ENCODE data around the gene DCP2.

DCP2 gene

DNA sequence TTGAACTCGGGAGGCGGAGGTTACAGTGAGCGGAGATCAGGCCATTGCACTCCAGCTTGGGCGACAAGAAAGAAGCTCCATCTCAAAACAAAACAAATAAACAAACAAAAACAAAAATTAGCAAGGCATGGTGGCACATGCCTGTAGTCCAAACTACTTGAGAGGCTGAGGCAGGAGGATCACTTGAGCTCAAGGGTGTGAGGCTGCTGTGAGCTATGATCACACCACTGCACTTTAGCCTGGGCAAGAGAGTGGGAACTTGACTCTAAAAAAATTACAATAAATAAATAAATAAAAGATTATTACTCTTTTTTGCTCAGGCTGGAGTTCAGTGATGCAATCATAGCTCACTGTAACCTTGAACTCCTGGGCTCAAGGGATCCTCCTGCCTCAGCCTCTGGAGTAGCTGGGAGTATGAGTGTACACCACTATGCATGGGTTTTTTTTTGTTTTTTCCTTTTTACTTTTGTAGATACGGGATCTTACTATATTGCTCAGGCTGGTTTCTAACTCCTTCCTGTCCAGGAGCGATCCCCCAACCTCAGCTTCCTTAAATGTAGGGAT lies 9.0 kb upstream of the DCP2 start:
- DNase-seq = no peak

DNA sequence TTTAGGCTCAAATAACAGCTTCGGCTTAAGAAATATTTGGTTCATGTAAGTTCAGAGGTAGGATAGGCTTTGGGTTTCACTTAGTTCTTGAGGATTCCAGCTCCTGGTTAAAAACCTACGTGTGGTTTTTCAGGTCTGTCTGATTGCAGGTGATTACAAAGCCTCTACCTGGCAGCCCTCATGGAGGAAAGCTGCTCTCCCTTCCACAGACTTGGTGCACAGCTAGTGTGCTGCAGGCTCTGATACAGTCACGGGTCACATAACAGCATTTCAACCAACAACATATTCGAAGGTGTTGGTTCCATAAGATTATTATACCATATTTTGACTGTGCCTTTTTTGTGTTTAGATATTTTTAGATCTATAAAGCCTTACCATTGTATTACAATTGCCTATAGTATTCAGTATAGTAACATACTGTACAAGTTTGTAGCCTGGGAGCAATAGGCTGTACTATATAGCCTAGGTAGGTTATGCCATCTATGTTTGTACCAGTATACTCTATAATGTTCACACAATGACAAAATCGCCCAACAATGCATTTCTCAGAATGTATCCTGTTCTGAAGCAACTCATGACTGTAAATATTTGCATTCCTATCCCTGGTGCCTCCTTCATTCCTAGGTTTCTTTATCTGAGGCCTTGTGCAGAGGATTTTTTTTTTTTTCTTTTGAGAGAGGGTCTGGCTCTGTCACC lies 8.0 kb upstream of the DCP2 start:
- no peak for DNase-seq

DNA sequence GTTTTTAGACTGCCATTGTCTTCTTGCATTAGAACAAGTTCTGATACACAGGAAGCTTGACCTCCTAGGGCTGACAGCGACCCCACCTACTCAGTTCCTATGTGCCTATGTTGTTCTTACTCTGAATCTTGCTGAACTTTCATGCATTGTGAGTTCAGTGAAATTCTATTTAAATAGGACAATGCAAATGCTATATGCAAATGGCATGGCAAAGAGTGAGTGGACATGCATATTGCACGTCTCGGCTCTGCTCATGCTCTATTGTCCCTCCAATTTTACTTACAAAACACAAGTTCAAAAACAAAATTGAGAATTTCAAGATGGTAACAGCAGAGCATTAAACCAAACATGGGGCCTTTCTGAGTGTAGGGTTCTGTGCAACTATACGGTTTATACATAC lies 5.3 kb upstream of the DCP2 start:
- DNase-seq = no peak

DNA sequence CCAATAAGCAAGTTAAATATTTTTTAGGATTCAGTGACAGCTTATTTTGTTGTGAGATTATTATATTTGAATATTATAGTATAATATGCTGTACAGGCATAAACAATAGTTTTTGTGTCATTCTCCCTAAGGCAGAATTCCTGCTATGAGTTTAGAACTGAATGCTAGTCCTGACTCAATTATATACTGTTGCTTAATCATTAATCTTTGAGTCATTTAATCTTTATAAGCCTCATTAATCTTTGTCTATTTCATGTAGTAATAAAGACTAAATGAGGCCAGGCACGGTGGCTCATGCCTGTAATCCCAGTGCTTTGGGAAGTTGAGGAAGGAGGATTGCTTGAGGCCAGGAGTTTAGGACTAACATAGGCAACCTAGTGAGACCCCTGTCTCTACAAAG lies 3.6 kb upstream of the DCP2 start:
- DNase-seq = no peak

DNA sequence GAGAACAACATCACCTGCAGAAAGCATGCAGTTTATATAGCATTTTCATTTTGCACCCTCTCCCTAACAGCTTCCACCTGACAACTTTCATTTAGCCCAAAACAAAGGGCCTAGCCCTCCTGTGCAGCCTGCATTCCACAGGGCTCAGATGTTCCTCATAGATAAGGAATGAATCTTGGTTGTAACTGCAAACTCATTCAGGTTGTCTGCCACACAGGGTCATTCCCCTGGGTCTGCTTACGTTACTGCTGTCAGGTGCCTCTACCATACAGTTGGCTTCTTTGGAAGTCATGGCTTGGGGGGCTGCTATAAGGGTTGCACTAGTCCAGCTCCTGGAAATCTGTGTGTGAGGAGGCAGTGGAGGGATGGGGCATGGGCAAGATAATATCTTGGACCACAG lies 2.7 kb upstream of the DCP2 start:
- no peak for DNase-seq

DNA sequence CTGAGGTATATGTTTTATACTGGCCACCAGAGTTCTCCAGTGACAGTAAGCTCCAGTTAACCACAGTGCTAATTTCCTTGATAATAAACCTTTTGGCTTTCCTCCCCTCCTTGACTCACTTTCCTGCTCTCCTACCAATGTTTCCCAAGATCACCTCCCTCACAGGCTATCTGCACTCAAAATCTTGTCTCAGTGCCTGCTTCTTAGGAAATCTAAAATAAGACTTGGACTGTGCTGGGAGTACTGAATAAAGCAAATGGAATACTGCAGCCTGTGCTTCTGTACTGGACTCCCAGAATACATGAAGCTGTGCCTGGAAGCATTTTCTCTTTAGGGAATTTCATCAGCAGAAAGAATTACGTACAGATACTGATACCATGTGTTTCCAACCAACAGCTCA lies 1.7 kb upstream of the DCP2 start:
- DNase-seq = no peak

DNA sequence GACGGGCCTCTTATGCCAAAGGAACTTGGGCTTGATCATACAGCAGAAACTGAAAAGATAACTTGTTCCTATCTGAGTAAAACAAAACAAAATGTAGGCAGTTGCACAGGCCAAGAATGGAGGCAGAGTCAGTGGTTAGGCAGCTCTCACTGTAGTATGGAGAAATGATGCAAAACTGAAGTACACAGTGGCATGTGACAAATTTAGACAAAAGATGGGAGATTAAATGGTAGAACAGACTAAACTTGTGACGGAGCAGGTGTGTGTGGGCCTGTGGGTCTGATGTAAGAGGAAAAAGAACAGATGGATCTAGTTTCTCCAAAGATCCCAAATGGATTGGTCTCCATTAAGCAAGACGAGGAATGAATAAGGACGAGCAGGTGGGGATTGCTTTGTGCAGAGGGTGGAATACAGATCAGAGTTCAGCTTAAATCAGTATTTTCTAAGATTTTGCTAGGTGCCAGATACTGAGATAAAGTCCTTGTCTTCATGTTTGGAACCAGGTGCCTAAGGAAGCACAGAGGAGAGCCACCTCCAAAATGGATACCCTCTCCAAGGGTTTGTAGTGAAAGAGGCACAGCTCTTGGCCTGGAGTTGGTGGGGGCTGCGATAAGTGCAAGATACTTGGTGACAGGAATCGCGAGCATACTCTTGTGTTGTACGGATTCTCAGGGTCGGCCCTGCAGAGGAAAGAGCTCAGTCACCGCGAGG lies 722 bp upstream of the DCP2 start:
- peak in 1 of 2 experiments; percentile 65 for DNase-seq

DNA sequence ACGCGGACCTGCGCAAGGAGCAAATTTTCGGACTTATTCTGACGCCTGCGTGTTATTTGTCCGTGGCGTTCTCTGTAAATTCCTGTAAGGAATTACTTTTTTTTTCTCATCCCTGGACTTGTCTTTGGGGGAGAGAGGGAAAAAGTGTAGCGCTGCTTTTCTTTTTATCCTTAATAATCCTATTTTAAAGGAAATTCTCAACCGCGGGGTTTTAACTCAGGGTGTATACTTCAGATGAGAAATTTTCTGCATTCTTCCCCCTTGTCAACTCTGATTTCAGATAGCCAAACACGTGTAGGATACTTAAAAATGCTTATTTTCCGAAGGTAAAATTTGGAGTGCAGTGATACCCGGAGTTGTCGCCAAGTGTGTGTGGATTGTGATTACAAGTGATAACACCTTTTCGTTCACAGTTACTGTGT lies 853 bp downstream of the DCP2 start:
- DNase-seq = no peak

DNA sequence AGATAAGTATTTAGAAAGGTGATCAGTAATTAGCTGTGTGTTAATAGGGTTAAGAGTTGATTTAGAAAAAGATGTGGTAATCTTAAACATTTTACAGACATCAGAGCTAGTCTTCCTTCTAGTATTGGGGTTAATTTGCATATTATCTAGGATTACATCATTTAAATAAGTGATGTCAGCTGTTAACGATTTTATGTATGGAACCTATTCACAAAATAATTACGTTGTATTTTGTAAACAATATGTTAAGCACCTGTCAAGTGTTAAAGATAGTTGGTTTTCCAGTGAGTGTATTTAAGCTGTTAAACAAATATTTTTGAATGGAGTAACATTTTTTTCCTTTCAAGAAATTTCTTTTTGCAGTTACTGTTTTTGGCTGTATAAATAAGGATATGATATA lies 2.2 kb downstream of the DCP2 start:
- DNase-seq = no peak

DNA sequence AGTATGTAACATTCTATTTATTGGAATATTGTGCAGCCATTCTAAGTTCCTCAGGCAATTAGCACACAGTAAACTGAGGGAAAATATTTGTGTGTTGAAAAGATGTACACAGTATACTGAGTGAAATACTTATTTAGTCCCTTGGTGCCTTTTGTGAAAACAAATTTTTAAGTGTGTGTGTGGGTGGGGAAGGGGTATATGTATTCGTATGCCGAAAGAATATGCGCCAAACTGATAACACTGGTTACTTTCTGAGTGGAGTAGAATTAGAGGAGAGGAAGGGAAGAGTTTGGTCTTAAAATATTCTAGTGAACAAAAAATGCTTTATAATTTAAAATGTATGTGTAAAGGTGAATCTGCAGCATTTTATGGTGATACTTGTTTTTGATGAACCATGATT lies 3.1 kb downstream of the DCP2 start:
- DNase-seq = no peak

DNA sequence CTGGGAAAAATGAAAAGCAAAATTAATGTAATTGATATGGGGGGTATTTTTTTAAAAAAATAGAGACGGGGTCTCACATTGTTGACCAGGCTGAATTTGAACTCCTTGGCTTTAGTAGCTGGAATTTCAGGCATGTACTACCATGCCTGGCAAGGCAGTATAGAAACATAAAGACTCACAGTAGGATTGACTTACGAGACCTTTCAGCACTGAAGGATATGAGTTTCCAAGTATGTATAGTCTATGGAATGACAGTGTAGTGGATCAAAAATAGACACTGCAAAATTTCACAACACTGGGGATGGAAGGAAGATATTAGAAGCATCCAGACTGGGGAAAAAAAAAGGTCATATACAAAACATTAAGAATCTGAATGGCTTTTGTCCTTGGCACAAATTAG lies 6.8 kb downstream of the DCP2 start:
- no peak for DNase-seq

DNA sequence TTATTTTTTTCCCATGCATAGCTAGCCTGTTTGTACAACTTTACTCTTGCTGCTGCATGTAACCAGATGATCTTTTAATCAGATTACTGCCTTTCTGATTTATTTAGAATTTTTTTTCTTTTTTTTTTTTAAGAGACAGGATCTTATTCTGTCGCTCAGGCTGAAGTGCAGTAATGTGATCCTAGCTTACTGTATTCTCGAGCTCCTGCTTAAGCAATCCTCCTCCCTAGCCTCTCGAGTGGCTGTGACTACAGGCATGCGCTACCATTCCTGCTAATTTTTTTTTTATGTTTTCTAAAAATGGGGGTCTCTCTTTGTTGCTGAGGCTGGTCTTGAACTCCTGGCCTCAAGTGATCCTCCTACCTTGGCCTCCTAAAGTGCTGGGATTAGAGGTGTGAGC lies 9.6 kb downstream of the DCP2 start:
- no peak for DNase-seq

DNA sequence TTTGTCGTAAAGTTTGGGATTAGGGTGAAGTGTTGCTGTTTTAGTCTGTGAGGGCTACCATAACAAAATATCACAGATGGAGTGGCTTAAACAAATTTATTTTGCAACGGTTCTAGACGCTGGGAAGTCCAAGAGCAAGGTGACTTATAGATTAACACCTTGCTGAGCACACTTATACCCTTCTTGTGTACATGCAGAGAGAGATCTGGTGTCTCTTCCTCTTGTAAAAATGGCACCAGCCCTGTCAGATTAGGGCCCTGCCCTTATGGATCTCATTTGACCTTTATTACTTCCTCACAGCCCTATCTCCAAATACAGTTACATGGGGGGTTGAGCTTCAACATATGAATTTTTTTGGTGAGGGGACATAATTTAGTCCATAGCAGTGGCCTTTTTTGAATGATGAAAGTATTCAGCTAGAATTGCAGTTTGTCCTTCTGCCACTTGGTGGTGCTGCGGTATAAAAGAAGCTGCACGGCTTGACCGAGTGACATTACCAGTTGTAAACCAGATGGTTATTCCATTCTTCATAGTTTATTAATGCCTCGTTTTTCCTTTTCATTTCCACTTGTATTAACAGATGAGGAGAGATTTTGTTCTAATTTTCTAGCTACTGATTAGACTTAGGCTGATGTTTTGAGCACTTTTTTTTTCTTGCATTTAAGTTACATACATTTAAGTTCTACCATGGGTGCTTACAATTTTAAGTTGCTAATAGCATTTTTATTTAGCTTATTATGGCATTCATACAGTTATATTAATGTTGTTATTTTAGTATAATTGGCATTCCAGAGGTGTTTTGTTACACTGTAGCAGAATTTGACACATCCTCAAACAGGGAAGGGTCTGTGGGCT lies 19.4 kb downstream of the DCP2 start:
- DNase-seq = peak; percentile 15 to 46

DNA sequence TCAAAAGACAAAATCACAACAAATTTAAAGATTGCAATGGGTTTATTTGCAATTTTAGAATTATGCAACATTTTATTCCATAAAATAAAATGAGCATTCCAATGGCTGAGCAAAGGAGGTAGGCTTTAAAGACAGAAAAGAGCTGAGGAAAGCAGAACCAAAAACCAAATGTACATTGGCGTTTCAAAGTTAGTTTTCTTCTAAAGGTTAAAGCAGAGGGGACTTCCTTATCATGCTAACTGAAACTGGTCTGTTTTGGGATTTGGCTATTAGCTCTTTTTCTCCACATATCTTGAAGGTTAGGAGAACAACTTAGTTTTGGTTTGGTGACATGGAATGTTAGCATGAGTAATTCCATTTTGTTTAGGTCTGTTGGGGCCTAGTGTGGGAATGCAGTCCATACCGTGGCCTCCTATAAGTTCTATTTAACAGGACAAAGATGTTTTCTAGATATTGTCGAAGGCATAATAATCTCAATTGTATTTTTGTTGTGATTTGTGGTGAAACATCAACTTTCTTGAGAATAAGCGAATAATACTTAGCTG lies 20.3 kb downstream of the DCP2 start:
- DNase-seq = no peak

DNA sequence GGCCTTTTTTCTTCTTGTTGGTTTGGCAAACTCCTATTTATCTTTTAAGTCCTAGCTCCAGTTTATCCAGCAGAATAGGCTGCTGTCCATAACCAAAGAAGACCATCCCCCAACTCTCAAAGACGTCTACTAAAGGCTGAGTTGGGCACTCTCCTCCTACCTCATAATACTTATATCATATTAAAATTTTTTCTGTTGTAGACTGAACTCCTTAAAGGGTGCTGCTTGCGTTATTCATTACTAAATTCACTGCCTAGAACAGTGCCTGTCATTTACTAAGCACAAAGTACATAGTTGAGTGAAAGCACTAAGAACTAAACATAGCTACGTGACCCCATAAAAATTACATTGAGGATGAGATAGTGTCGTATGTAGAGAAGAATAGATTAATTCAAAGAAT lies 21.7 kb downstream of the DCP2 start:
- DNase-seq = no peak

DNA sequence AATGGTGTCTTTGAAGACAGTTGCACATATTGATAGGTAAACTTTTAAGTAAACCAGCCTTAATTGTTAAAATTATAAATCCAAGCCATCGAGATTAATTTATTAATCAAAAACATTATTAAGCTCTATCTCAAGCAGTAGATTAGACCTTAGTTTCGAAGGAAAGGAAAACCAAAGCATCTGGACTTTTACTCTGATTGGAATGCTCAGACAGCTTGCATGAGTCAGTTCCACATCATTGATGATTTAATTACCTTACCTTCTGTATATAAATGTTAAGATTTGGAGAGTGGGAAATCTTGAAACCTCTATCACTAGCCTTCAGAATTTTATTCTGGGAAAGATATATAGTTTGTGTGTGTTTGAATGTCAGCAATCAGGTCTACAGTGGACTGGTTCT lies 23.9 kb downstream of the DCP2 start:
- no peak for DNase-seq

DNA sequence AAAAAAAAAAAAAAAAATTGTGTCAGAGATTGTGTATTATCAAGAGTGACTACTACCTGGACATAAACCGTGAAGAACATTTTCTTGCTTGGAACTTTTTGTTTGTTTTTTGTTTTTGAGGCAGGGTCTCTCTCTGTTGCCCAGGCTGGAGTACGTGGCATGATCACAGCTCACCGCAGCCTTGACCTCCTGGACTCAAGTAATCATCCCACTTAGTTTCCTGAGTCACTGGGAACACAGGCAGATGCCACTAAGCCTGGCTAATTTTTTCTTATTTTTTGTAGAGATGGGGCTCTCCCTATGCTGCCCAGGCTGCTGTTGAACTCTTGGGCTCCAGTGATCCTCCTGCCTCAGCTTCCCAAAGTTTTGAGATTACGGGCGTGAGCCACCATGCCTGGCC lies 25.8 kb downstream of the DCP2 start:
- DNase-seq = no peak

DNA sequence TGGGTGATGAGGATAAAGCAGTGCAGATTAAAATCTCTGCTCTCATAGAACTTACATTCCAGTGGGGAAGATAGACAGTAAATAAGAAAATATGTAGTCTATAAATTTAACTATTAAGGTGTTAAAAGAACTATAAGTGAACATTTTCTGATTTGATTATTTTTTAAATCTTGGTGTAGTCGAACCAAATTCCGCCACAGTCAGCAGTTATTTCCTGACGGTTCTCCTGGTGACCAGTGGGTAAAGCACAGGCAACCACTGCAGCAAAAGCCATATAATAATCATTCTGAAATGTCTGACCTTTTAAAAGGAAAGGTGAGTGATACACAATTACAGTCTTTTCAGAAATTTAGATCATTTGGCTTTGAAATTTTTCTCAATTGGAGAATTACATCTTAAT lies 27.2 kb downstream of the DCP2 start:
- no peak for DNase-seq

DNA sequence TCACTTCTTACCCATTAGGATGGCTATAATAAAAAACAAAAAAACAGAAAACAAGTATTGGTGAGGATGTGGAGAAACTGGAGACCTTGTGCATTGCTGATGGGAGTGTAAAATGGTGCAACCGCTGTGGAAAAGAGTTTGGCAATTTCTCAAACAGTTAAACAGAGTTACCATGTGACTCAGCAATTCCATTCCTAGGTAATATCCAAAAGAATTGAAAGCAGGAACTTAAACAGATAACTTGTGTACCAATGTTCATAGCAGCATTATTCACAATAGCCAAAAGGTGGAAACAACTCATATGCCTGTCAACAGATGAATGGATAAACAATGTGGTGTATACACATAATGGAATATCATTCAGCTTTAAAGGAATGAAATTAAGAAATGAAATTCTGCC lies 28.9 kb downstream of the DCP2 start:
- no peak for DNase-seq

DNA sequence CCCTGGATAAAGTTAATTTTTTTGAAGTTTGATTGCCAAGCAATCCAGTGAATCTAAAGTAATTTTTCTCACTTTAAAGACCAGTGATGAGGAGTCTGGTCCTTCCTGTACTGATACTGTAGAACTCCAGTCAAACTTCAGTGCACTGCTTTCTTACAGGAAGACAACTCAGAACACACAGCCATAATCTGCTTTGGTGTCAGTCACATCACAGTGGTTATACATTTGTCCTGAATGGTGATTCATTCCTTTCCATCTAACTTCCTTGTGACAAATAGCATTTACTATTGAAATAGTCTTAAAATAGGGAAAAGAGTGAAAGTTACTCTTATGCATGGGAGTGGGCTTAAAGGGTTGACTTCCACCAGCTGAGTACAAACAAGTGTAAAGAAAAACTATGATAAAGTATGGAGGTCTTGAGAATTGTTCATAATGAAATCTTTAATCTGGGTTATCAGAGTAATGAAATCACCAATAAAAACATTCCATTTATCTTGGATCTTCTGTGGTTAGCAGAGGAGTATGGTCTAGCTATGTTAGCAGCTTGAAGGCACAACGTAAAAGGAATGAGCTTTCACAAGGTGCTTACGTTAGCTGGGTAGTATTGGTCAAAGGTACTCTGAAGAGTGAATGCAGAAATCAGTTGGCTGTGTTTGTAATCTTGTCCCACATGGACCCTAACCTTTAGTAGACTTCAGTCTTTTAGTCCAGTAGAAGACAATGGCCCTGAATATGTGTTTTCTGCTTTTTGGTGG lies 41.5 kb downstream of the DCP2 start:
- DNase-seq = no peak

DNA sequence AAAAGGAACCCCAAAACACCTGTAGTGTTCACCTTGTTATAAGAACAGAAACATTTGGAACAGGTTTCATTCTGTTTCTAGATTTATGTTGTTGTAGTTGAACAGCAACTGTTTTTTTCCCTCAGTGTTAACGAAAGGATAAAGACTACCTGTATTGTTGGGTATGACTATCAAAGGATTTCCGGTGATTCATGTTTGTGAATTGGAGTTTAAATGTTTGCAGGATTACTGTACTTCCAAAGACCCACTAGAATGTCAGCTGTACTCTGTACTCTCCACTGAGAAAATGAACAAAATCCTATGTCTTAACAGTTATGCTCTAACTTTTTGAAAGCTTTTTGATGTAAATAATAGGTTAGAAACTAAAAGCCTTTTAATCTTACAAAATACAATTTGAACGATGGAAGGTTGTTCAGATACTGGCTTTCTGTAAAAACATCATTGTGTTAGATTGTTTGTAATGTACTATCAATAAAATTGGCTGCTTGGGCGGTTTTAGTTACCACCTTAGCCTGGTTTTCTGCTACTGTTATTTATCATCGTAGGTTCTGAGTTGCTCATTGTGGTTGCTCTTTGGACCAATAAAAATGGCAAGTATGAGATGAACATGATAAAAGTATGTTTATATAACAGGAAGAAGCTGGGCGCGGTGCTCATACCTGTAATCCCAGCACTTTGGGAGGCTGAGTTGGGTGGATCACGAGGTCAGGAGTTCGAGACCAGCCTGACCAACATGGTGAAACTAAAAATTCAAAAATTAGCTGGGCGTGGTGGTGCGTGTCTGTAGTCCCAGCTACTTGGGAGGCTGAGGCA lies 44.1 kb downstream of the DCP2 start:
- no peak for DNase-seq

DNA sequence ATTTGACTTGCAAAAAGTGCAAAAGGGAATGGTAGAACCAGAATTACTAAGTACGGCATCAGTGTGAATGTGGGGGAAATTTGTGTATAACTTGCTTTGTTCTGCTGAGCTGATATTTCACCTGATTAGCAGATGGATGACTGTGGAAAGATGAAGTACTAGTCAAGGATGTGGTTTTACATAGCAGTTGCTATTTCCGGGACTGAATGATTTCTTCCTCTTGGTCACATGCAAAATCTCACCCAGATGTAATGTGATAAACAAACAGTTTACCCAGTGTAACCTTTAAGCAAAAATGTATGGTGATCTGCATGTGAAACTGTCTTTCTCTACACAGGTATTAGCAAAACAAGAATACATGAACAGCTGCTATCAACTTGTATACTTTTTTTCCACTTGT lies 46.1 kb downstream of the DCP2 start:
- no peak for DNase-seq
